Stimulated activated CD4-positive, alpha-beta T cell treated with anti-CD3 and anti-CD28 coated beads, TNF-alpha, amount 100 ng/mL, for 1 hour (primary cell): Measurements from ENCODE around the gene CCL8.

ENCODE experiments used
- DNase-seq, 3 donors: peaks; one replicate each; pipeline ENCODE4 v3.0.0-alpha.2; 2020; ENCODE audit warnings: low read depth in 3 of 3, low spot score in 1 of 3

CCL8 gene

GRCh38 chr17:34366529-34367107, 47.4 kb downstream of the CCL8 start:
- no peak for DNase-seq

GRCh38 chr17:34367486-34368195, 48.4 kb downstream of the CCL8 start:
- DNase-seq: no peak

DNA sequence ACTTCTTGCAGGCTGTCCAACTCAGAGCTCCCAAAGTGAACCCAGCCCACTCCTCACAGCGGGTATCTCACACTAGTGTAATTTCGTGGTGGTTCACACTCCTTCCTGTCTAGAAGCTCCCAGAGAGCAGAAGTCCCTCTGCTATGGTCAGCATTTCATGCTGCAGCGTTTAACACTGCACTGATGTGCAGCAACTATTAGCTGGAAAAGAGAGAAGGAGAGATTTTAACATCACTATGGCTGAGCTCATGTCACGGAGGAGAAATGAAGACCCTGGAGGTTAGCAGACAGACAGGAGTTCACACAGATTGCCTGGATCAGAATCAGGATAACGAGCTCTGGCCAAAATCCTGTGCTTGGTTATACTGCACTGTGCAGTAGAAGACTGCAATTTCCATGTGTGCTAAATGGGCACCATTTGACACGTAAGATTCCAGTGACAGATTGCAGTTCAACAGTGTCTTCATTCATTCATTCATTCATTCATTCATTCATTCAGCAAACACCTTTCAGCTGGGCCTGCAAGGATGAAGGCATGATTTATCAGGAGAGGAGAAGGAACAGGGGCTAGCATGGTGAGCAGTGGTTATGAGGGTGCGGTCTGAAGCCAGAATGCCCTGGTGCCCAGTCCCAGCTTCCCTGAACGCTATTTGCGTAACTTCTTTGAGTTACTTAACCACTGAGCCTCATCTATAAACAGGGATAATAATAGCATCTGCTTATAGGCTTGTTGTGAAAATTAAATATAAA, 49.1 kb downstream of the CCL8 start:
- no peak for DNase-seq

GRCh38 chr17:34368946-34369500, 49.8 kb downstream of the CCL8 start:
- no peak for DNase-seq

- DNase-seq: no peak
Observed at GRCh38 chr17:34369571-34369970, 50.3 kb downstream of the CCL8 start.

GRCh38 chr17:34370376-34370996, 51.3 kb downstream of the CCL8 start:
- no peak for DNase-seq

DNA sequence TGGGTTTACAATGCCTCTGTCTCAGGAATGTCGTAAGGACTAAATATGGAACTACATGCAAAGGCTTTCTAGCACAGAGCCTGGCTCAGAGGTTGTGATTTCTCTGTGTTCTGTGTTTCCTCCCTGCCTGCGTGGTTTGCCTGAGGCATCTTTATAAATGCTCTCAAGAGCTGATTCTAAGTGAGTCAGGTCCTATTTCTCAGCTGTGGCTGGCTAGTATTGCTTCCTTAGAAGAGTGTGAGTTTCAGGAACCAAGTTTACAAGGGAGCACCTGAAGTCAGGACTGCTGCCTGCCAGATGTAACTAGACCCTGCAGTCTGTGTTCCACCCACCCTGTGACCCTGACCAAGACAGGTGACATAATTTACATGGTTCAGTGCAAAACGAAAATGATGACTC, 51.8 kb downstream of the CCL8 start:
- DNase-seq: no peak
